ES-I3 (cell line): Measurements from ENCODE around the gene BNC2.

Experiments used
- H3K36me3 ChIP-seq: 2 replicates; pipeline ENCODE4 v1.6.1; 2013; ENCODE audit warnings: mild to moderate bottlenecking, low read length, control low read depth, moderate library complexity; ENCODE audit not compliant: insufficient read depth
- H3K4me1 ChIP-seq: 2 replicates; pipeline ENCODE4 v1.6.1; 2013; ENCODE audit warnings: mild to moderate bottlenecking, control low read depth, low read length; ENCODE audit not compliant: insufficient read depth
- H3K9ac ChIP-seq: 2 replicates; pipeline ENCODE4 v1.6.1; 2013; ENCODE audit warnings: low read depth, mild to moderate bottlenecking, low read length, moderate library complexity
- H3K9me3 ChIP-seq: 2 replicates; pipeline ENCODE4 v1.6.1; 2013; ENCODE audit warnings: mild to moderate bottlenecking, low read length, moderate library complexity; ENCODE audit not compliant: control insufficient read depth, insufficient read depth

The BNC2 gene

DNA sequence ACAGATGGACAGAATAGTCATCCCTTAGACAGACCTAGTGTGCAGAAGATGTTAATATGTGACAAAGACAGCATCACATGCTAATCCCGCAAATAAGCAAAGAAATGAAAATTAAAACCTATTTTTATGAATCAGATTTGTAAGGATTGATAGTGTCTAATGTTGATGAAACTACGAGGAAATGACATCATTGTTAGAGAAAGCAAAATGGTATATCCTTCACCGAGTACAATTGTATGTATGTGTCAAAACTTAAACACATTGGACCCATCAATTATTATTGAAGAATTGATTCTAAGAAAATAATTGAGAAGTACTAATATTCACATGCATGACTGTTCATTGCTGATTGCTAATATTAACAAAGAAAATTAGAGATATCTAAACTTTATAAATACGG lies 493.2 kb downstream of the BNC2 start:
- H3K9me3 ChIP-seq, result no peaks in the 10 kb centered on the region
- H3K9ac ChIP-seq, result no peak overlapping the region
- H3K4me1 ChIP-seq, result no peaks in the 10 kb centered on the region
- H3K36me3 ChIP-seq, result no peaks in the 10 kb centered on the region

DNA sequence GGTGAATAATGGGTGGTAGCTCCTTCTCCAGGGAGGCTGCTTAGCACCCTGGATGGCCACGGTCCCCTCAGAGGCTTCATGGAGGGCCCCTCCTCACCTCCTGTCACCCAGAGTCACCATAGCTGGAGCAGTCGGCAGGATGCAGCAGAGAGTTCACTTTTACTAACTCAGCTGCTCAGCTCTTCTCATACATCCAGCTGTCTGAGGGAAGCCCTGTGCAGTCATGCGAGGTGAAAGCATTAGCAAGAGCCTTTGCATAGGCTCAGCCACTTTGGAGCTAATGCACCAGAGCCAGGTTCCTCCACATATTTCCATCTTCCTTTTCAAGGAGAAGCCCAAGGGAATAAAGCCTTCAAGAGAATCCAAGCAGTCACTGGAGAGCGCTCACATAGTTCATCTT lies 499.2 kb downstream of the BNC2 start:
- no peak overlapping the region for H3K9ac ChIP-seq
- no peaks in the 10 kb centered on the region for H3K9me3 ChIP-seq
- H3K36me3 ChIP-seq, result no peaks in the 10 kb centered on the region
- H3K4me1 ChIP-seq, result peaks cover 6% of the 10 kb centered on the region; the same call in 1 of the 2 replicates

GRCh38 chr9:16370647-16371046 lies 499.8 kb downstream of the BNC2 start:
- Histone ChIP-seq H3K9ac (no peak overlapping the region), H3K4me1 (peaks cover 6% of the 10 kb centered on the region; the same call in 1 of the 2 replicates), H3K36me3 (no peaks in the 10 kb centered on the region), H3K9me3 (no peaks in the 10 kb centered on the region)

- no peak overlapping the region for H3K9ac ChIP-seq
- no peaks in the 10 kb centered on the region for H3K9me3 ChIP-seq
Observed at GRCh38 chr9:16369427-16369826, 501.0 kb downstream of the BNC2 start.

DNA sequence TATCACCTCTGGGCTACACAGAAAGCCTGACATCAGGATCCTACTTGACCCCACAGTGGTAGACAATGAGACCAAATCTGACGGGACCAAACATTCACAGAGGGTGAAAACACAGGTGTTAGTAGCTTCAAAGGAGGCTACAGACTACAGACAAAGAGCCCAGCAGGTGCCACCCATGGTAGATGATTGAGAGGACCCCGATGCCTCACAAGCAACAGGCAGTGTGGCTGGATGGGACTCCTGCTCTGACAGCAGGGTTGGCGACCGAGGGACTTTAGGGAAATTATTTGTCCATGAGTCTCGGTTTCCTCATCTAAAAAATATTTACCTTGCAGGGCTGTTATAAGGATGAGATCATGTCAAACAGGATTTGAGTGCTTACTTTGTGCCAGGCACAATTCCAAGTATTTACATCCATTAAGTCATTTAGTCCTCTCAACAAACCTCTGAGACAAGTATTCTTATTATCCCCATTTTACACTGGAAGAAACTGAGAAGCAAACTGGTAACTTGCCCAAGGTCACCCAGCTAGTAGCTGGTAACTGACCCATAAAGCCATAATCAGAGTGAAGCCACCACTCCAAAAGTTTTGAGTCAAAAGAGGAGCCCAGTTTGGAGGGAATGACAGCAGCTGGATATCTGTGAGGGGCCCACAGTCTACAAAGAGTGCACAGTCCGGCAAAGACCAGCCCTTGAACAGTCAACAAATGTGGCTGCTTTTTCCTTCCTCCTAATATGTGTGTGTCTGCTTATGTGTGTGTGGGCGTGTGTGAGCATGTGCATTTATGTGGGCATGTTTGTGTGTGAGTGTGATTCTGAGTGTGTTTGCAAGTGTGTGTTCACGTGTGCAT lies 502.0 kb downstream of the BNC2 start:
- Histone ChIP-seq H3K9ac (no peak overlapping the region), H3K9me3 (no peaks in the 10 kb centered on the region), H3K4me1 (peaks cover 6% of the 10 kb centered on the region; the same call in 1 of the 2 replicates)

More at GRCh38 chr9:16369427-16369826, 501.0 kb downstream of the BNC2 start:
- Histone ChIP-seq H3K4me1 (peaks cover 6% of the 10 kb centered on the region; the same call in 1 of the 2 replicates), H3K36me3 (no peaks in the 10 kb centered on the region)

GRCh38 chr9:16367605-16368231 lies 502.8 kb downstream of the BNC2 start:
- H3K36me3 ChIP-seq, result no peaks in the 10 kb centered on the region

More for the DNA sequence above, 502.0 kb downstream of the BNC2 start:
- H3K36me3 ChIP-seq, result no peaks in the 10 kb centered on the region

DNA sequence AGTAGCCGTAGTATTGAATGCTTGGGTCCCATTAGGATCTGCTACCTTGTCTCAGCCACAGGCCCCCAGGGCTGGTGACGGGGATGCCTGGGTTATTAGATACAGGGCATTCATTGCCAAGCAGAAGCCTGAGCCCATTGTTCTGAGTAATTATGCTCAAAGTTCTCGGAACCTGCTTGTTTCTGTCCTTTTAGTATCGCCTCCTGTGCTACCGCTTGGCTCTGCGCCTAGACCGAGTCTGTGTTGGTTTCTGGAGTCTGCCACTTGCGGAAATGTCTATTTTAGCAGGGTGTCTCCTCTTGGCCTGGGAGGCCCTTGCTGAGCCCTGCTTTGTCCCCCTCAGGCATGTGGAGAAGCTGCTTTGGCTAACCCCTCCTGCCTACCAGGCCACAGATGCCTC lies 506.1 kb downstream of the BNC2 start:
- Histone ChIP-seq H3K9ac (no peak overlapping the region), H3K4me1 (peaks cover 6% of the 10 kb centered on the region), H3K9me3 (no peaks in the 10 kb centered on the region), H3K36me3 (no peaks in the 10 kb centered on the region)

More at GRCh38 chr9:16367605-16368231, 502.8 kb downstream of the BNC2 start:
- Histone ChIP-seq H3K9me3 (no peaks in the 10 kb centered on the region), H3K4me1 (peaks cover 6% of the 10 kb centered on the region; the same call in 1 of the 2 replicates), H3K9ac (no peak overlapping the region)

DNA sequence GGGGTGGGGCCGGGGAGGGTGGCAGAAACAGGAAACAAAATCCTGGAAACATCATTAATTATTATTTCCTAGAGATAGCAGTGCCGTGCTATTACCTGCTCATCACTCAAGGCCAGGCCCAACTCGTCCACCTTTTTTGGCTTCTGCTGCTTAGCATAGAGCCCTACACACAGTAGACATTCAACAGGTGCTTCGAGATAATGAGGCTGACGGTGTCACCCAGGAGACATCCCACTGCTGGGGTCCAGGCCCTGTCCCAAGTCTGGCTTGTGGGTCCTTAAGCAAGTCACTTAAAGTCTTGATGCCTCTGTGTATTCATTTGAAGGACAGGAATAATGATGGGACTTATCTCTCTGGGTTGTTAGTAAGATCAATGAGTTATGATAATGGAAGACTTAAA lies 506.6 kb downstream of the BNC2 start:
- Histone ChIP-seq H3K36me3 (no peaks in the 10 kb centered on the region), H3K9ac (no peak overlapping the region), H3K9me3 (no peaks in the 10 kb centered on the region), H3K4me1 (peaks cover 6% of the 10 kb centered on the region)

DNA sequence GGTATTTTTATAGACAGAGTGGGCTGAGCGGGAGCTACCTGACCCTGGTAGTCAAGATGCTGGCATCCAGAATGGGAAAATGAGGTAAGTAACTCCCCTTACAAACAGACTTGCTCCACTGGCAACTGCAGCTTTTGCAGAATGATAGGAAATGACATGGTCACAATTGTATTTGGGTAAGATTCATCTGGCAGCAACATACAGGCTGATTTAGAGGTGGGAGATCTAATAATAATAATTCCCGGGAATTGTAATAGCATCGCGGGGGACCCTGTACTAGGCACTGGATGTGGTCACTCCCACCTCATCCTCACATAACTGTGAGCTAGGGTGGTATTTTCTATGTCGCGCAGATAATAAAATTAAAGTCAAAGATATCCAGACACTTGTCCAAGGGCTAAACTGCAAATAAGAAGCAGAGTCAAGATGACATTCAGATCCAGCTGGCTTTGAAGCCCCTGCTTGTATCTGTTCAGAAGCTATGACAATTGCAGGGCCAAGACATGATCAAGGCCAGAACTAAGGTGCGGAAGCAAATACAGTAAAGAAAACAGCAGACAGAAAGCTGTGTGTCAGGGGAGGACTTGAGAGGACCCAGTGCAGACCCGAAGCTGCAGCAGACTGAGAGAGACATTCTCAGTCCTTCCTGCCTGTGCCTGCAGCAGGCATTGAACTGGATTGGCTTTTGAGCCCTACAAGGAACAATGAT lies 507.2 kb downstream of the BNC2 start:
- H3K4me1 ChIP-seq, result peaks cover 5% of the 10 kb centered on the region
- no peaks in the 10 kb centered on the region for H3K36me3 ChIP-seq
- H3K9ac ChIP-seq, result no peak overlapping the region
- no peaks in the 10 kb centered on the region for H3K9me3 ChIP-seq

DNA sequence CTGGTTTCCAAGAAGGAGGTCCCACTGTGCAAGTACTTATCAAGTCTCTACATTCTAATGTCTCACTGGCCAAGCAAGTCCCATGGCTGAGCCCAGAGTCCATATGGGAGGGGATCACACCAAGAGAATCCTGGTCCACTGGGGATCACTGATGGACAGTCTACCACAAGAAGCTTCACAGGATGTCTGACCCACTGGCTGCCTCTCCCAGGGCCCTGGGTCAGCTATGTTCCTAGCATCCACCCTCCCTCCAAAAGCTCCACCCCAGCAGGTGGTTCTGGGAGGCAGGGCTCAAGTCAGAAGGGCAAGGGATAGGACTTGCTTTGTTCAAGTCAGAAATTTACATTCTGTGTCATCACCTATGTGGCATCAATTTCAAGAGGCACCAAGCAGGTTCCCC lies 508.5 kb downstream of the BNC2 start:
- Histone ChIP-seq H3K4me1 (no peaks in the 10 kb centered on the region; the same call in none of the 2 replicates), H3K9ac (no peak overlapping the region), H3K36me3 (no peaks in the 10 kb centered on the region), H3K9me3 (no peaks in the 10 kb centered on the region)

GRCh38 chr9:16361118-16361517 lies 509.4 kb downstream of the BNC2 start:
- no peaks in the 10 kb centered on the region for H3K36me3 ChIP-seq
- no peak overlapping the region for H3K9ac ChIP-seq
- H3K9me3 ChIP-seq, result no peaks in the 10 kb centered on the region
- no peaks in the 10 kb centered on the region; the same call in none of the 2 replicates for H3K4me1 ChIP-seq

- Histone ChIP-seq H3K4me1 (no peaks in the 10 kb centered on the region; the same call in none of the 2 replicates), H3K9ac (no peak overlapping the region), H3K36me3 (no peaks in the 10 kb centered on the region), H3K9me3 (no peaks in the 10 kb centered on the region)
Observed at GRCh38 chr9:16360247-16360646, 510.2 kb downstream of the BNC2 start.
